ENCODE results near the gene ARHGEF1.
A peak's percentile ranks its signal among the peaks of the same experiment; 100 is the strongest.
"Not testable (repeated sequence)": the region's sequence is repeated elsewhere in the genome, so short reads cannot be mapped to it uniquely, and the experiment has no call there.

The ARHGEF1 gene

DNA sequence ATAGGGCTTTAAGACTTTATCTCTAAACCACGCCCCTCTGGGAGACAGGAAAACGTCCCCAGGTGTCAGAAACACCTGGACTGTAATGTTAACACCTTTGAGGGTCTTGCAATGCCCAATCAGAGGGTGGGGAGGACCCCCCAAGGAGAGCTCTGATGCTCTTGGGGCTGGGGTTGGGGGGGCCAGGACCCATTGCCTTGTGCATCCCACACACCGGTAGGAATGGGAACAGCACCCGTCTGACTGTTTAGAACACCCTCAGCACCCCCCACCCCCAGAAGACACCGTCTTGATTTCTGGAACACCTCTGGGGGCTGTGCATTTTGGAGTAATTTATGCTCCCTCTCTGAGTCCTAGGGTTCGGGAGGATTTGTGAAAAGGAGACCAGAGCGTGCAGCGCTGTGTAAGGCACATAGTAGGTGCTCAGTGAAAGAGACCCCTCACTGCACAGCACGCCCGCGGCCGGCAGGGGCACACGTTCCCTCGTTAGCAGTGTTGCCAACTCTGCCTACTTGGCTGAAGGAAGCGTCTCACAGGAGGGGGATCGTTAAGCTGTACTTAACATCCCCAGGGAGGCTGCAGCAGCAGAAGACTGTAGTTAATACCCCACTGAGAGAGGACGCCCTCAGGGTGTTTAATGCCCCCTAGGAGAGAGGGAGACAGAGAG is 48.1 kb downstream of the ARHGEF1 start:
- peak; percentile 60 for DNase-seq (ENCODE audit: low read depth, low spot score)

DNA sequence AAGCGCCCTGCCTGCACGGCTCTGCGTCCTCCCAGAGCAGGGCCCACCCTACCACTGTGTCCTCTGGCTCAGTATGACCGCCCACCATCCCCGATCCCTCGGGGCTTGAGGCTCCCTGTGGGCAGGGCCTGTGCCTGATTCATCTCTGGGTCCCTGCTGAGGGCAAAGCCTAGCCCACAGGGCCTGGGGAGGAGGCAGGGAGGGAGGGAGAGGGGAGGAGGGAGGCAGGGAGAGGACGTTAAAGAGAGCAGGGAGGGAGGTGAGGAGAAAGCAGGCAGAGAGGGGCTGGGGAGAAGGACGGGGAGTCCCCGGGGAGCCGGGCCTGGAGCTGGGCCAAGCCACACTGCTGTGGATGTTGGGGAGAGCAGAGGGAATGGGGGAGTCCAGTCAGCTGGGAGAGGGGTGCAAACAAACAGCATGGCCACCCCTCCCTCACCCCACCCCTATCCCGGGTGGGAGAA is 49.3 kb downstream of the ARHGEF1 start:
- peak; percentile 49 for DNase-seq (ENCODE audit: low read depth, low spot score)

DNA sequence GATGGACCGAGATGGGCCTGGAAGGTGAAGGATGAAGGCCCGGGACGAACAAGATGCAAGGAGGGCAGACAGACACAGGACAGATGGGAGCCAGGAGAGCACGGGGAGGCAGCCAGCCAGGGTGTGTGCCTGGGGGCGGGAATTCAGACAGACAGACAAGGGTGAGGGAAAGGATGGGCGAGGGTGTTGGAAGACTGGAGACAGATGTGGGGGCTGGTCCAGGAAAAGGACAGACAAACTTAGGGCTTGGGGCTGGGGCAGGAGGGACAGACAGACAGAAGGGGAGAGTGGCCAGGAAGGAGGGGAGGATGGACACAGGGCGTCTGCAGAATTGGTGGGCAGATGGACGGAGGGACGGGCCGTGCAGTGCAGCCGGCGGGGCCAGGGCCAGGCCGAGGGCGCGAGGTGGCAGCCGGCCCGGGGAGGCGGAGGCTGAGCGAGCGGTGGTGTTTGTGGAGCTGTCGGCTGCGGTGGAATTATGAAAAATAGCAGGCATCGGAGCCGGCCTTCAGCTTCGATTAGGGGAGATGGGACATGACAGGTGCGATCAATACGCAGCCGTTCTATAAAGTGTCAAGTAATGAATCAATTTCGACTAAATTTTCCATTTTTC is 49.8 kb downstream of the ARHGEF1 start:
- no peak for DNase-seq (ENCODE audit: low read depth, low spot score)

DNA sequence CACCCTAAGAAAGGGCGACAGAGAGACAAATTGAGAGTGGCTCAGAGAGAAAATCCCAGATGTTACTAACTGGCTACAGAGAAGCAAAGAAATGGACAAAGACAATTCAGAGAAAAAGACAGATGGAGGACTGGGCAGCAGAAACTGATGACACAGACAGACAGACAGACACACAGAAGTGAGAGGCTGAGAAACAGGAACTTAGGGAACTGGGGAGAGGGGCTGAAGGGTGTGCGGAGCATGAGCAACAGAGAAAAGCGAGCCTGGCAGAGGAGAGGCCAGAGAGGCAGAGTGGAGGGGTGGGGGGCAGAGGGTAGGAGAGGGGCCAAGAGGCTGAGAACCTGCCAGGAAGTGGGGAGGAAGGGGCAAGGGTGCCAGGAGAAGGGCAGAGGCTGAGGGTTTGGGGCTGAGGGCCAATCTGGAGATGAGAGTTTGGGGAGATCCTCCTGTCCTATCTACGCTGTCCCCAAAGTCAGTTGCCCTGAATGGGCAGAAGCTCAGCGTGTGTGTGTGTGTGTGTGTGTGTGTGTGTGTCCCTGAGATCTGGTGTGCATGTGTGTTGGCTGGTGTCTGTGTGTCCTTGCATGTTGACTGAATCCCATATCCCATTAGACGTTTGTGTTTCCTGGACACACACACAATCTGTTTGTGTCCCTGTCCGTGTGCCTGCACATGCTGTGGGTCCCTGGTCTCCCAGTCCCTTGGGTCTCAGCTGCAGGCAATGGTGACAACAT is 50.9 kb downstream of the ARHGEF1 start:
- DNase-seq (ENCODE audit: low read depth, low spot score) = no peak

DNA sequence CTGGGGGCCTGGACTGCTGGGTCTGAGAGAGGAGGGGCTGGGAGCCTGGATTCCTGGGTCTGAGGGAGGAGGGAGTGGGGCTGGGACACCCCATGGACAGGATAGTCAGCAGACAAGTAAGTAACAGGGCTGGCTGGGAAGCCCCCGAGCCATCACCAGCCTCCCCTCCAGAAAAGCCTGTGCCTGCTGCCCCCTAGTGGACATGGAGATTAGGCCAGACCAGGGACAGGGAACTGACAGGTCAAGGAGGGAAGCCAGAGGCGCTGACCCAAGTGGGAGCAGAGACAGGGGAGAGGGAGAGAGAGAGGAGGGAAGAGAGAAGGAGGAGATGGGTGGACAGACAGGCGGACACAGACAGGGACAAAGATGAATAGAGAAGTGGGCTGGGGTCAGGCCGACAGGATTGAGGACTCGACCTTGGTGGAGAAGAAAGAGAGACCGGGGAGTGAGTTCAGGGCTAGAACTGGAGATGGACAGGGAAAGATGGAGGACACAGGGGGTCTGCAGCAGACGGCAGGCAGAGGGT is 51.9 kb downstream of the ARHGEF1 start:
- DNase-seq (ENCODE audit: low read depth, low spot score) = peak; percentile 93

- no peak for DNase-seq (ENCODE audit: low read depth, low spot score)
These were observed 52.9 kb downstream of the ARHGEF1 start for GRCh38 chr19:41935760-41936415.

- DNase-seq (ENCODE audit: low read depth, low spot score) = no peak
These were observed 53.4 kb downstream of the ARHGEF1 start for GRCh38 chr19:41936416-41936850.

- DNase-seq (ENCODE audit: low read depth, low spot score) = no peak
These were observed 54.0 kb downstream of the ARHGEF1 start for GRCh38 chr19:41936961-41937360.

DNA sequence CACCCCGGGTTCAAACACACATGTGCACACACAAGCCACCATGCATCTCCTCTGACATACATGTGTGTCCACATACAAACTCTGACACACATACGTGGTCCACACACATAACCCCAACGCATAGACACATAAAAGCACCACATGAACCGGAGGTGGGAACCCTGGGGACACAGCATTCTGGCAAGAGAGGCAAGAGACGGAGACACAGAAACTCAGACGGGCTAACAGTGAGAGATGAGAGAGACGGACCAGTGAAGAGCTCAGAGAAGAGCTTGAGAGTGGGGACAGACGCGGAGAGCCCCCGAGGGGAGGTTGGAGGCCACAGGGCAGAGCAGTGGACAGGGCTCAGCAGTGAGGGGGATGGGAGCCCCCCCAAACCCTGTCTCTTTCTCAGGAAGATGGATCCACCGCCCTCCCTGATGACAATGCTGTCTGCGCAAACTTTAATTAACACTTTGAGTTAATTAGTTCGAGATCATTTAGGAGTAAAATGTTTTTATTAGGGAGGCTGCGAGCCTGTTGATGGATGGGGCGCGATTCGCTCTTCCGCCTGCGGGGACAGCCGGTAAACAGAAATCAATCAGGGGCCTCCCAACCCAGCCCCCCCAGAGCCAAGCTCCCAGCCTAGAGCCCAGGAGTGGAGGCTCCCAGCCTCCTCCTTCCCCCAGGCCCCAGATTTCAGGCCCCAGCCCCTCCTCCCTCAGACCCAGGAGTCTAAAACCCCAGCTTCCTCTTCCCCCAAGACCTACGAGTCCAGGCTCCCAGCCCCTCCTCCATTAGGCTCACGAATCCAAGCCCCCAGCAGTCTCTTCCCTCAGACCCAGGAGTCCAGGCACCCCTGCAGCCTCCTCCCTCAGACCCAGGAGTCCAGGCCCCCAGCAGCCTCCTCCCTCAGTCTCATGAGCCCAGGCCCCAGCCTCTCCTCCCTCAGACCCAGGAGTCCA is 54.8 kb downstream of the ARHGEF1 start:
- DNase-seq (ENCODE audit: low read depth, low spot score) = no peak

DNA sequence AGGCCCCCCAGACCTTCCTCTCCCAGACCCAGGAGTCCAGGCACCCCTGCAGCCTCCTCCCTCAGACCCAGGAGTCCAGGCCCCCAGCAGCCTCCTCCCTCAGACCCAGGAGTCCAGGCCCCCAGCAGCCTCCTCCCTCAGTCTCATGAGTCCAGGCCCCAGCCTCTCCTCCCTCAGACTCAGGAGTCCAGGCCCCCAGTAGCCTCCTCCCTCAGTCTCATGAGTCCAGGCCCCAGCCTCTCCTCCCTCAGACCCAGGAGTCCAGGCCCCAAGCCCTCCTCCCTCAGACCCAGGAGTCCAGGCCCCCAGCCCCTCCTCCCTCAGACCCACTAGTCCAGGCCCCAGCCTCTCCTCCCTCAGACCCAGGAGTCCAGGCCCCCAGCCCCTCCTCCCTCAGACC is 56.2 kb downstream of the ARHGEF1 start:
- not testable (repeated sequence) for DNase-seq (ENCODE audit: low read depth, low spot score)

DNA sequence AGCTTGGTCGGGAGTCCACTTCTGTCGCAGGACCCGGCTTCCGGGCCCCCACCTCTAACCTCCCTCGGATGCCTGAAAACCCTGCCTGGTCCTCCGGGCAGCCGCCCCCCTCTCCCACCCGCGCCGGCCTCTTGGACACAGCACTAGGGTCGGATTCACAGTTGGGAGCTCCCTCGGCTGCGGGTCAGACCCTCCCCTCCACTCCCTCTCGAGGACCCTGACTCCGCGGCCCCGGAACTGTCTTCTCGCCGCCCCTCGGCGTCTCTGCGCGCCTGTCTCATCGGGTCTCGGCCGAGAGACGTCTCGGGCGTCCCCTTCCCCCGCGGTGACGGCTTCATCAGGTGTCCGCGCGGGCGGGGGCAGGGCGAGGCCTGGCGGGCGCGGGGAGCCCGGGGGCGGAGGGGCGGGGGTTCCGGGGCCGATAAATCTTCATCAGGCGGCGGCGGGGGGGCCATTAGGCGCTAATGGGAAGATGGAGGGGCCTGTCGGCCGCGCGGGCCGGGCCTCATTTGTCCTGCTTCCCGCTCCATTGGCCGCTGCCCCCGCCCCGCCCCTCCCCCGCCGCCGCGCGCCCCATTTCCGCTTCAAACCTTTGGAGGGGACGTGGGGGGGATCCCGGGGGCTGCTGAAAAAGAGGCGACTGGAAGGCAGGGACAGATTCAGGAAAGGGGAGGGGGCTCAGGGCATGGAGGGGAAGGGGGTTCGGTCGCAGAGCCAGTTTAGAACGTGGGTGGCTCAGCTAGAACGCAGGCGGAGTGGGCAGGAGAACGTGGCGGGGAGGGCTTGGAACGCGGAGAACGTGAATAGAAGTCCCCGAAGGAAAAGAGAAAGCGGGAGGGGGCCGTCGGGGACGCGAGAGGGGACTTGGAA is 57.1 kb downstream of the ARHGEF1 start:
- DNase-seq (ENCODE audit: low read depth, low spot score) = no peak

- DNase-seq (ENCODE audit: low read depth, low spot score) = no peak
These were observed 57.9 kb downstream of the ARHGEF1 start for GRCh38 chr19:41940731-41941409.

- no peak for DNase-seq (ENCODE audit: low read depth, low spot score)
These were observed 58.6 kb downstream of the ARHGEF1 start for GRCh38 chr19:41941410-41942202.

GRCh38 chr19:41944336-41944735 is 61.4 kb downstream of the ARHGEF1 start:
- no peak for DNase-seq (ENCODE audit: low read depth, low spot score)

- no peak for DNase-seq (ENCODE audit: low read depth, low spot score)
These were observed 62.3 kb downstream of the ARHGEF1 start for GRCh38 chr19:41945135-41945766.

DNA sequence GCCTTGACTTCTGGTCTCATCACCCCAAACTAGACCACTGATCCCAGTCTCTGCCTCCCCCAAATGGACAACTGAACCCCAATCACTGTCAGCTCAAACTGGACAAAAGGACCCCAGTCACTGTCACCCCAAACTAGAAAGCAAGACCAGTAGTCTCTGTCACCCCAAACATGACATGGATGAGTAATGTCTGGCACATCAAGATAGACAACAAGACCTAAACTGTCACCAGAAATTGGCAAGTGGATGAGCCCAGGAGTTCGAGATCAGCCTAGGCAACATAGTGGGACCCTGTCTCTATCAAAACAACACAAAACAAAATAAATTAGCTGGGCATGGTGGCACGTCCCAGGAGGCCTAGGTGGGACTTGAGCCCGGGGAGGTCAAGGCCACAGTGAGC is 64.1 kb downstream of the ARHGEF1 start:
- no peak for DNase-seq (ENCODE audit: low read depth, low spot score)

DNA sequence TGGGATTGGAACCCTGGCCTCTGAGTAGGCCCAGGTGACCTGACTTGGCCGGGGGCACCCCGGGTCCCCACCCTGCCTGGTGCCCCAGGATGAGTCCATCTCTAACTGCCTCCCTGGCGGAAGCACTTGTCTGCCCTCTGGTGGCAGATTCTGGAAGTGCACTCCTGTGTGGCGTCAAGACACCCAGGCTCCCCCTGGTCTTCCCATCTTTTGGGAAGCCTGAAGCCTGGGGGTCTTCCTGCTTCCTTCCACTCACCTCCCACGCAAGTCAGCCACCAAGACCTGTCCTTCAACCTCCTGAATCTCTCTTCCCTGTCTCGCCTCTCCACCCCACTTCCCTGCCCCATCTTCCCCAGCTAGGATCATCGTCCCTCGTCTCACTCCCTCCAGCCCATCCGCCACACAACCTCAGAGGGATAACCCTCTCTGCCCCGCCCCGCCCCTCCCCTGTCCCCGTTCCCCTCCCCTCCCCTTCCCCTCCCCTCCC is 68.7 kb downstream of the ARHGEF1 start:
- DNase-seq (ENCODE audit: low read depth, low spot score) = peak; percentile 90

DNA sequence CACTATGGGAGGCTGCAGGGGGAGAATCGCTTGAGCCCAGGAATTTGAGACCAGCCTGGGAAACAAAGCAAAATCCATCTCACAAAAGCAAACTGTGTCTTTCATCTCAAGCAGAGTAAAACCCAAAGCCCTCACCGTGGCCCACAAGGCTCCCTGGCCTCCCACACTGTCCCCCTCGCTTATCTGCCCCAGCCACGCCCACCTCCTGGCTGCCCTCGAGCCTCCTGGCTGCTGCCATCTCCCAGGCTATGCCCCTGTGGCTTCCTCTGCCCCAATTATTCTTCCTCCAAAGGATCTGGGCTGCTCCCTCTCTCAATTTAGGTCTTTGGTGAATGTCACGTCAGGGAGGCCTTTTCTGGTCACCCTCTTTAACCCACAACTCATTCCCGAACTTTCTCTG is 72.5 kb downstream of the ARHGEF1 start:
- no peak for DNase-seq (ENCODE audit: low read depth, low spot score)

All from ELF-1 (cell line).